SK-N-MC (cell line): ENCODE measurements around the gene USP31.

Experiments used
- EZH2 ChIP-seq: fragments of 200-600 bp; sonication (generic); IDR thresholded peaks from one replicate; pipeline ENCODE4 v1.6.1; 2017; ENCODE audit warnings: antibody characterized with exemption
- FOXP2 ChIP-seq: optimal IDR thresholded peaks from 2 replicates; pipeline ENCODE3; 2011; ENCODE audit warnings: mild to moderate bottlenecking, moderate library complexity; ENCODE audit not compliant: insufficient read depth; ENCODE audit errors: extremely low read length, control extremely low read depth
- POLR2AphosphoS5 ChIP-seq: IDR thresholded peaks from 2 replicates; pipeline ENCODE4 v1.6.1; 2012; ENCODE audit warnings: mild to moderate bottlenecking, low read depth, low read length, borderline replicate concordance

GRCh38 chr16:23114131-23114904 is 34.9 kb downstream of the USP31 start:
- TF ChIP-seq EZH2, result no peak
- no peak for TF ChIP-seq POLR2AphosphoS5
- TF ChIP-seq FOXP2, result no peak
